ENCODE data around the gene ZNF469. TPM values are rescaled to one million over a fixed set of nuclear protein-coding genes. Genes with fewer than 3 reads are reported as not detected.
A peak's percentile ranks its signal among the peaks of the same experiment; 100 is the strongest.

ZNF469 gene
- total and polyA plus RNA-seq, 9 of the 15 experiments (the other 6 are each of a cell fraction or from before 2014, with no cell fraction given): 0.01 to 0.04 TPM; not detected in 7

DNA sequence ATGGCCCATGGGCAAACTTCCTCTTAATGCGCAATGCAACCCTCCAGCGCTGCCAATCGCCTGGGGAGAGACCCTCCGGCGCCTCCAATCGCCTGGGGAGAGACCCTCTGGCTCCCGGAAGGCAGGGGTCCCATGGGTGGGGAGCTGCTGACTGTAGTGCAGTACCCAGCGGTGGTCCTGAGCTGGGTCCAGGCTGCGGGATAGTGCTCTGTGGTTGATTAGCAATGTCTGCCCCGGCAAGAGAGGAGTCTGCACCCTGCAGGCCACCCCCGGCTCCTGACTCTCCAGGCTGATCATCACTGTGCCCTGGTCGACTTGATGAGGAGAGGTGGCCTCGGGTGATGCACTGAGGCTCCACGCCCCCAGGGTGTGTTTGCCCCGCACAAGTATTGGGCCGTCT lies 44.6 kb upstream of the ZNF469 start:
- H3K27me3 ChIP-seq (ENCODE audit: control insufficient read depth in 2 of 2, insufficient read depth in 2 of 2, low read length in 2 of 2): 0 out of 5 replicates have a peak, but pooled peaks cover 0 to 4% of the 10 kb centered on the region in 2 experiments
- ChIA-PET POLR2A (no interaction called here), CTCF (ENCODE audit: low intra/inter-chr PET ratio) (no interaction called here)
- H3K9me1 ChIP-seq (ENCODE audit: control insufficient read depth, insufficient read depth, low read length): peaks cover 3% of the 10 kb centered on the region
- no peak overlapping the region for H3K4me2 ChIP-seq (ENCODE audit: insufficient read depth, low read length)
- H3K4me1 ChIP-seq (replicated peaks in 1 of 2; ENCODE audit: control insufficient read depth in 2 of 2, insufficient read depth in 2 of 2, low read length in 2 of 2): peaks cover 13 to 57% of the 10 kb centered on the region in 2 experiments
- BruUV-seq (replicated peaks): no TSS peak
- WGBS (ENCODE audit: insufficient coverage, low coverage, missing lambda C conversion rate): 59% methylated on average over 14 of the region's 16 CpGs
- no peak overlapping the region for H2AFZ ChIP-seq (ENCODE audit: low read depth, low read length)
- in situ Hi-C loops (cut with MboI): no loop called here
- no peaks in the 10 kb centered on the region for H3K36me3 ChIP-seq (ENCODE audit: control insufficient read depth, insufficient read depth, low read length)
- ATAC-seq (peak; percentile 76), DNase-seq (ENCODE audit: extremely low read depth in 1 of 4, low spot score in 3 of 4) (peak in 2 of 4 experiments; percentile 31 to 34), FAIRE-seq (no peak)
- intact Hi-C loops (cut with micrococcal nuclease): no loop called here
- H4K20me1 ChIP-seq (replicated peaks; ENCODE audit: control insufficient read depth, insufficient read depth, low read length): no peaks in the 10 kb centered on the region
- H3K9ac ChIP-seq (ENCODE audit: insufficient read depth in 1 of 2, low read depth in 2 of 2, low read length in 2 of 2): no peak overlapping the region
- H3K4me3 ChIP-seq: no peak overlapping the region
- no peaks in the 10 kb centered on the region for H3K79me2 ChIP-seq (ENCODE audit: control insufficient read depth, insufficient read depth, low read length)
- H3K9me3 ChIP-seq (replicated peaks; ENCODE audit: control insufficient read depth, insufficient read depth, low read depth, low read length): peaks cover 10% of the 10 kb centered on the region
- H3K27ac ChIP-seq (ENCODE audit: extremely low read depth, low read depth, low read length): no peak overlapping the region
- TF ChIP-seq, protein P1, sequence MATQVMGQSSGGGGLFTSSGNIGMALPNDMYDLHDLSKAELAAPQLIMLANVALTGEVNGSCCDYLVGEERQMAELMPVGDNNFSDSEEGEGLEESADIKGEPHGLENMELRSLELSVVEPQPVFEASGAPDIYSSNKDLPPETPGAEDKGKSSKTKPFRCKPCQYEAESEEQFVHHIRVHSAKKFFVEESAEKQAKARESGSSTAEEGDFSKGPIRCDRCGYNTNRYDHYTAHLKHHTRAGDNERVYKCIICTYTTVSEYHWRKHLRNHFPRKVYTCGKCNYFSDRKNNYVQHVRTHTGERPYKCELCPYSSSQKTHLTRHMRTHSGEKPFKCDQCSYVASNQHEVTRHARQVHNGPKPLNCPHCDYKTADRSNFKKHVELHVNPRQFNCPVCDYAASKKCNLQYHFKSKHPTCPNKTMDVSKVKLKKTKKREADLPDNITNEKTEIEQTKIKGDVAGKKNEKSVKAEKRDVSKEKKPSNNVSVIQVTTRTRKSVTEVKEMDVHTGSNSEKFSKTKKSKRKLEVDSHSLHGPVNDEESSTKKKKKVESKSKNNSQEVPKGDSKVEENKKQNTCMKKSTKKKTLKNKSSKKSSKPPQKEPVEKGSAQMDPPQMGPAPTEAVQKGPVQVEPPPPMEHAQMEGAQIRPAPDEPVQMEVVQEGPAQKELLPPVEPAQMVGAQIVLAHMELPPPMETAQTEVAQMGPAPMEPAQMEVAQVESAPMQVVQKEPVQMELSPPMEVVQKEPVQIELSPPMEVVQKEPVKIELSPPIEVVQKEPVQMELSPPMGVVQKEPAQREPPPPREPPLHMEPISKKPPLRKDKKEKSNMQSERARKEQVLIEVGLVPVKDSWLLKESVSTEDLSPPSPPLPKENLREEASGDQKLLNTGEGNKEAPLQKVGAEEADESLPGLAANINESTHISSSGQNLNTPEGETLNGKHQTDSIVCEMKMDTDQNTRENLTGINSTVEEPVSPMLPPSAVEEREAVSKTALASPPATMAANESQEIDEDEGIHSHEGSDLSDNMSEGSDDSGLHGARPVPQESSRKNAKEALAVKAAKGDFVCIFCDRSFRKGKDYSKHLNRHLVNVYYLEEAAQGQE (IDR thresholded peaks at IDR 0.05; ENCODE audit: borderline replicate concordance): peak; percentile 70
- TF ChIP-seq, protein P1 (CRISPR knock-in tag; IDR thresholded peaks at IDR 0.05; ENCODE audit: low read depth): no peak
- TF ChIP-seq MBD2 (IDR thresholded peaks at IDR 0.05; ENCODE audit: borderline replicate concordance, low read depth) (no peak), RHOXF2B (CRISPR knock-in tag; conservative IDR thresholded peaks at IDR 0.05) (no peak), RAD21 (CRISPR knock-in tag; conservative IDR thresholded peaks at IDR 0.05 in 1 of 2, IDR thresholded peaks at IDR 0.05 in 1 of 2) (peak in 1 of 2 experiments; percentile 17; a peak in 1 of 4 replicates)
- TF ChIP-seq, protein P2, sequence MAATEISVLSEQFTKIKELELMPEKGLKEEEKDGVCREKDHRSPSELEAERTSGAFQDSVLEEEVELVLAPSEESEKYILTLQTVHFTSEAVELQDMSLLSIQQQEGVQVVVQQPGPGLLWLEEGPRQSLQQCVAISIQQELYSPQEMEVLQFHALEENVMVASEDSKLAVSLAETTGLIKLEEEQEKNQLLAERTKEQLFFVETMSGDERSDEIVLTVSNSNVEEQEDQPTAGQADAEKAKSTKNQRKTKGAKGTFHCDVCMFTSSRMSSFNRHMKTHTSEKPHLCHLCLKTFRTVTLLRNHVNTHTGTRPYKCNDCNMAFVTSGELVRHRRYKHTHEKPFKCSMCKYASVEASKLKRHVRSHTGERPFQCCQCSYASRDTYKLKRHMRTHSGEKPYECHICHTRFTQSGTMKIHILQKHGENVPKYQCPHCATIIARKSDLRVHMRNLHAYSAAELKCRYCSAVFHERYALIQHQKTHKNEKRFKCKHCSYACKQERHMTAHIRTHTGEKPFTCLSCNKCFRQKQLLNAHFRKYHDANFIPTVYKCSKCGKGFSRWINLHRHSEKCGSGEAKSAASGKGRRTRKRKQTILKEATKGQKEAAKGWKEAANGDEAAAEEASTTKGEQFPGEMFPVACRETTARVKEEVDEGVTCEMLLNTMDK (IDR thresholded peaks at IDR 0.05; ENCODE audit: borderline replicate concordance, insufficient read depth, low read depth, low read length, poor library complexity, severe bottlenecking): peak; percentile 87
- TF ChIP-seq, protein P3, sequence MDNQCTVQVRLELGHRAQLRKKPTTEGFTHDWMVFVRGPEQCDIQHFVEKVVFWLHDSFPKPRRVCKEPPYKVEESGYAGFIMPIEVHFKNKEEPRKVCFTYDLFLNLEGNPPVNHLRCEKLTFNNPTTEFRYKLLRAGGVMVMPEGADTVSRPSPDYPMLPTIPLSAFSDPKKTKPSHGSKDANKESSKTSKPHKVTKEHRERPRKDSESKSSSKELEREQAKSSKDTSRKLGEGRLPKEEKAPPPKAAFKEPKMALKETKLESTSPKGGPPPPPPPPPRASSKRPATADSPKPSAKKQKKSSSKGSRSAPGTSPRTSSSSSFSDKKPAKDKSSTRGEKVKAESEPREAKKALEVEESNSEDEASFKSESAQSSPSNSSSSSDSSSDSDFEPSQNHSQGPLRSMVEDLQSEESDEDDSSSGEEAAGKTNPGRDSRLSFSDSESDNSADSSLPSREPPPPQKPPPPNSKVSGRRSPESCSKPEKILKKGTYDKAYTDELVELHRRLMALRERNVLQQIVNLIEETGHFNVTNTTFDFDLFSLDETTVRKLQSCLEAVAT (IDR thresholded peaks at IDR 0.05): peak in 1 of 2 experiments; percentile 99; a peak in 2 of 4 replicates
- TF ChIP-seq, protein P4, sequence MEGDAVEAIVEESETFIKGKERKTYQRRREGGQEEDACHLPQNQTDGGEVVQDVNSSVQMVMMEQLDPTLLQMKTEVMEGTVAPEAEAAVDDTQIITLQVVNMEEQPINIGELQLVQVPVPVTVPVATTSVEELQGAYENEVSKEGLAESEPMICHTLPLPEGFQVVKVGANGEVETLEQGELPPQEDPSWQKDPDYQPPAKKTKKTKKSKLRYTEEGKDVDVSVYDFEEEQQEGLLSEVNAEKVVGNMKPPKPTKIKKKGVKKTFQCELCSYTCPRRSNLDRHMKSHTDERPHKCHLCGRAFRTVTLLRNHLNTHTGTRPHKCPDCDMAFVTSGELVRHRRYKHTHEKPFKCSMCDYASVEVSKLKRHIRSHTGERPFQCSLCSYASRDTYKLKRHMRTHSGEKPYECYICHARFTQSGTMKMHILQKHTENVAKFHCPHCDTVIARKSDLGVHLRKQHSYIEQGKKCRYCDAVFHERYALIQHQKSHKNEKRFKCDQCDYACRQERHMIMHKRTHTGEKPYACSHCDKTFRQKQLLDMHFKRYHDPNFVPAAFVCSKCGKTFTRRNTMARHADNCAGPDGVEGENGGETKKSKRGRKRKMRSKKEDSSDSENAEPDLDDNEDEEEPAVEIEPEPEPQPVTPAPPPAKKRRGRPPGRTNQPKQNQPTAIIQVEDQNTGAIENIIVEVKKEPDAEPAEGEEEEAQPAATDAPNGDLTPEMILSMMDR (IDR thresholded peaks at IDR 0.05 in 2 of 3, conservative IDR thresholded peaks at IDR 0.05 in 1 of 3; ENCODE audit: insufficient read depth in 2 of 3, low read depth in 1 of 3, low read length in 3 of 3): peak; percentile 27 to 42 (median 40); a peak in 3 of 6 replicates

Data from K562 (cell line).